ENCODE measurements around the gene STAC. TPM values are rescaled to one million over a fixed set of nuclear protein-coding genes. Genes with fewer than 3 reads are reported as not detected.
"Not testable (repeated sequence)": the region's sequence is repeated elsewhere in the genome, so short reads cannot be mapped to it uniquely, and the experiment has no call there.

STAC gene
- total RNA-seq, 1 donor from 2014 or later = 7.1 TPM

GRCh38 chr3:36446276-36446675 is 66.0 kb downstream of the STAC start:
- DNase-seq (ENCODE audit: low read depth) = peak; percentile 41
- Histone ChIP-seq H3K9me3 (ENCODE audit: insufficient read depth, low read depth, low read length) (no peaks in the 10 kb centered on the region), H3K79me2 (ENCODE audit: insufficient read depth, low read length) (no peaks in the 10 kb centered on the region), H3K9ac (ENCODE audit: low read length) (no peak overlapping the region), H4K20me1 (ENCODE audit: insufficient read depth, low read length) (no peaks in the 10 kb centered on the region), H3K4me3 (ENCODE audit: insufficient read depth, low read depth, low read length) (no peak overlapping the region), H3K27me3 (ENCODE audit: insufficient read depth, low read length) (no peaks in the 10 kb centered on the region), H3K36me3 (ENCODE audit: insufficient read depth, low read length) (no peaks in the 10 kb centered on the region), H3K4me2 (ENCODE audit: low read length) (no peak overlapping the region), H3K4me1 (ENCODE audit: insufficient read depth, low read length) (peaks cover 12% of the 10 kb centered on the region), H2AFZ (ENCODE audit: low read depth, low read length) (no peak overlapping the region), H3K27ac (ENCODE audit: low read depth, low read length) (no peak overlapping the region)
- peaks cover 20% of the 10 kb centered on the region for H3K4me1 Mint-ChIP-seq (ENCODE audit: low read depth, unreplicated experiment)
- no peaks in the 10 kb centered on the region for H3K9me3 Mint-ChIP-seq (ENCODE audit: unreplicated experiment)
- no peaks in the 10 kb centered on the region for H3K36me3 Mint-ChIP-seq (ENCODE audit: low read depth, unreplicated experiment)
- no peak overlapping the region for H3K27ac Mint-ChIP-seq (ENCODE audit: unreplicated experiment)
- no peaks in the 10 kb centered on the region for H3K27me3 Mint-ChIP-seq (ENCODE audit: low read depth, unreplicated experiment)
- H3K4me3 Mint-ChIP-seq (ENCODE audit: unreplicated experiment) = peak overlapping the region; percentile 68
- FAIRE-seq = peak; percentile 55
- TF ChIP-seq CTCF (IDR thresholded peaks at IDR 0.05; ENCODE audit: insufficient read depth, low read depth, low read length) (no peak), EZH2 (IDR thresholded peaks at IDR 0.05; ENCODE audit: insufficient read depth, low read length) (no peak)

- Mint-ChIP-seq H3K36me3 (ENCODE audit: low read depth, unreplicated experiment) (no peaks in the 10 kb centered on the region), H3K9me3 (ENCODE audit: unreplicated experiment) (no peaks in the 10 kb centered on the region), H3K4me1 (ENCODE audit: low read depth, unreplicated experiment) (peaks cover 20% of the 10 kb centered on the region), H3K4me3 (ENCODE audit: unreplicated experiment) (no peak overlapping the region), H3K27me3 (ENCODE audit: low read depth, unreplicated experiment) (no peaks in the 10 kb centered on the region), H3K27ac (ENCODE audit: unreplicated experiment) (no peak overlapping the region)
- H4K20me1 ChIP-seq (ENCODE audit: insufficient read depth, low read length) = no peaks in the 10 kb centered on the region
- no peak overlapping the region for H3K4me2 ChIP-seq (ENCODE audit: low read length)
- no peaks in the 10 kb centered on the region for H3K36me3 ChIP-seq (ENCODE audit: insufficient read depth, low read length)
- FAIRE-seq (no peak), DNase-seq (ENCODE audit: low read depth) (no peak)
- H3K4me3 ChIP-seq (ENCODE audit: insufficient read depth, low read depth, low read length) = no peak overlapping the region
- H3K4me1 ChIP-seq (ENCODE audit: insufficient read depth, low read length) = peaks cover 12% of the 10 kb centered on the region
- no peak overlapping the region for H3K9ac ChIP-seq (ENCODE audit: low read length)
- H2AFZ ChIP-seq (ENCODE audit: low read depth, low read length) = no peak overlapping the region
- no peaks in the 10 kb centered on the region for H3K79me2 ChIP-seq (ENCODE audit: insufficient read depth, low read length)
- no peak overlapping the region for H3K27ac ChIP-seq (ENCODE audit: low read depth, low read length)
- TF ChIP-seq CTCF (IDR thresholded peaks at IDR 0.05; ENCODE audit: insufficient read depth, low read depth, low read length) (no peak), EZH2 (IDR thresholded peaks at IDR 0.05; ENCODE audit: insufficient read depth, low read length) (no peak)
- H3K9me3 ChIP-seq (ENCODE audit: insufficient read depth, low read depth, low read length) = no peaks in the 10 kb centered on the region
- H3K27me3 ChIP-seq (ENCODE audit: insufficient read depth, low read length) = no peaks in the 10 kb centered on the region
These were observed 66.8 kb downstream of the STAC start for GRCh38 chr3:36447061-36447460.

GRCh38 chr3:36451816-36452215 is 71.5 kb downstream of the STAC start:
- Mint-ChIP-seq H3K9me3 (ENCODE audit: unreplicated experiment) (no peaks in the 10 kb centered on the region), H3K36me3 (ENCODE audit: low read depth, unreplicated experiment) (peaks cover 7% of the 10 kb centered on the region), H3K27me3 (ENCODE audit: low read depth, unreplicated experiment) (no peaks in the 10 kb centered on the region), H3K4me1 (ENCODE audit: low read depth, unreplicated experiment) (peaks cover 21% of the 10 kb centered on the region), H3K4me3 (ENCODE audit: unreplicated experiment) (no peak overlapping the region), H3K27ac (ENCODE audit: unreplicated experiment) (no peak overlapping the region)
- no peak overlapping the region for H3K27ac ChIP-seq (ENCODE audit: low read depth, low read length)
- H2AFZ ChIP-seq (ENCODE audit: low read depth, low read length) = no peak overlapping the region
- no peak overlapping the region for H3K4me3 ChIP-seq (ENCODE audit: insufficient read depth, low read depth, low read length)
- FAIRE-seq (no peak), DNase-seq (ENCODE audit: low read depth) (no peak)
- no peaks in the 10 kb centered on the region for H3K79me2 ChIP-seq (ENCODE audit: insufficient read depth, low read length)
- no peak overlapping the region for H3K4me2 ChIP-seq (ENCODE audit: low read length)
- H3K4me1 ChIP-seq (ENCODE audit: insufficient read depth, low read length) = no peaks in the 10 kb centered on the region
- H3K36me3 ChIP-seq (ENCODE audit: insufficient read depth, low read length) = no peaks in the 10 kb centered on the region
- H4K20me1 ChIP-seq (ENCODE audit: insufficient read depth, low read length) = no peaks in the 10 kb centered on the region
- no peaks in the 10 kb centered on the region for H3K9me3 ChIP-seq (ENCODE audit: insufficient read depth, low read depth, low read length)
- no peak overlapping the region for H3K9ac ChIP-seq (ENCODE audit: low read length)
- no peak for TF ChIP-seq CTCF (IDR thresholded peaks at IDR 0.05; ENCODE audit: insufficient read depth, low read depth, low read length)
- TF ChIP-seq EZH2 (IDR thresholded peaks at IDR 0.05; ENCODE audit: insufficient read depth, low read length) = no peak
- no peaks in the 10 kb centered on the region for H3K27me3 ChIP-seq (ENCODE audit: insufficient read depth, low read length)

GRCh38 chr3:36453213-36453612 is 72.9 kb downstream of the STAC start:
- not testable (repeated sequence) for FAIRE-seq; H3K4me1 ChIP-seq (ENCODE audit: insufficient read depth, low read length); H3K4me3 ChIP-seq (ENCODE audit: insufficient read depth, low read depth, low read length); H3K27ac ChIP-seq (ENCODE audit: low read depth, low read length); H3K27ac Mint-ChIP-seq (ENCODE audit: unreplicated experiment); DNase-seq (ENCODE audit: low read depth); H2AFZ ChIP-seq (ENCODE audit: low read depth, low read length); H3K36me3 ChIP-seq (ENCODE audit: insufficient read depth, low read length); H3K9me3 ChIP-seq (ENCODE audit: insufficient read depth, low read depth, low read length); H3K9ac ChIP-seq (ENCODE audit: low read length); H3K4me2 ChIP-seq (ENCODE audit: low read length); H4K20me1 ChIP-seq (ENCODE audit: insufficient read depth, low read length); H3K27me3 ChIP-seq (ENCODE audit: insufficient read depth, low read length); H3K9me3 Mint-ChIP-seq (ENCODE audit: unreplicated experiment); H3K27me3 Mint-ChIP-seq (ENCODE audit: low read depth, unreplicated experiment); H3K79me2 ChIP-seq (ENCODE audit: insufficient read depth, low read length); H3K4me3 Mint-ChIP-seq (ENCODE audit: unreplicated experiment); H3K36me3 Mint-ChIP-seq (ENCODE audit: low read depth, unreplicated experiment)
- H3K4me1 Mint-ChIP-seq (ENCODE audit: low read depth, unreplicated experiment) = peaks cover 20% of the 10 kb centered on the region
